KMS-11 (cell line): ENCODE results near the gene MVB12B.

Source experiments
- H2AFZ ChIP-seq: fragments of 200-600 bp; sonication (generic); 2 replicates; pipeline ENCODE4 v1.6.1; 2016; ENCODE audit warnings: antibody characterized with exemption, mixed run types, low read depth
- H3K27ac ChIP-seq: fragments of 200-600 bp; sonication (generic); 2 replicates; pipeline ENCODE4 v1.6.1; 2016; ENCODE audit warnings: mild to moderate bottlenecking, mixed run types
- H3K27me3 ChIP-seq: fragments of 200-600 bp; sonication (generic); 2 replicates; pipeline ENCODE4 v1.6.1; 2017; ENCODE audit warnings: mild to moderate bottlenecking, low read depth, mixed run types, moderate library complexity; ENCODE audit not compliant: insufficient read depth
- H3K36me3 ChIP-seq: fragments of 200-600 bp; sonication (generic); 2 replicates; pipeline ENCODE4 v1.6.1; 2017; ENCODE audit warnings: mild to moderate bottlenecking, mixed run types; ENCODE audit not compliant: insufficient read depth
- H3K4me1 ChIP-seq: fragments of 200-600 bp; sonication (generic); 2 replicates; pipeline ENCODE4 v1.6.1; 2016; ENCODE audit warnings: mild to moderate bottlenecking, low read depth, mixed run types; ENCODE audit not compliant: poor library complexity, severe bottlenecking
- H3K4me2 ChIP-seq: fragments of 200-600 bp; sonication (generic); 2 replicates; pipeline ENCODE4 v1.7.0; 2016; ENCODE audit warnings: mild to moderate bottlenecking, mixed run types
- H3K4me3 ChIP-seq: fragments of 200-600 bp; sonication (generic); IDR thresholded peaks from 2 replicates; pipeline ENCODE4 v1.6.1; 2017; ENCODE audit warnings: low read depth, low read length, mixed read lengths; ENCODE audit not compliant: insufficient read depth
- H3K79me2 ChIP-seq: fragments of 200-600 bp; sonication (generic); 2 replicates; pipeline ENCODE4 v1.6.1; 2016; ENCODE audit warnings: low read depth, mixed run types; ENCODE audit not compliant: insufficient read depth
- H3K9ac ChIP-seq: fragments of 200-600 bp; sonication (generic); 2 replicates; pipeline ENCODE4 v1.6.1; 2016; ENCODE audit warnings: mild to moderate bottlenecking, mixed run types
- H4K20me1 ChIP-seq: fragments of 200-600 bp; sonication (generic); 2 replicates; pipeline ENCODE4 v1.6.1; 2016; ENCODE audit warnings: mild to moderate bottlenecking, mixed run types; ENCODE audit not compliant: insufficient read depth
- TF ChIP-seq, protein P1 (sequence below): fragments of 200-600 bp; sonication (generic); conservative IDR thresholded peaks from 2 replicates; pipeline ENCODE4 v1.6.1; 2017; ENCODE audit warnings: low read depth, mild to moderate bottlenecking, antibody characterized with exemption, low read length, moderate library complexity, mixed read lengths

The MVB12B gene

DNA sequence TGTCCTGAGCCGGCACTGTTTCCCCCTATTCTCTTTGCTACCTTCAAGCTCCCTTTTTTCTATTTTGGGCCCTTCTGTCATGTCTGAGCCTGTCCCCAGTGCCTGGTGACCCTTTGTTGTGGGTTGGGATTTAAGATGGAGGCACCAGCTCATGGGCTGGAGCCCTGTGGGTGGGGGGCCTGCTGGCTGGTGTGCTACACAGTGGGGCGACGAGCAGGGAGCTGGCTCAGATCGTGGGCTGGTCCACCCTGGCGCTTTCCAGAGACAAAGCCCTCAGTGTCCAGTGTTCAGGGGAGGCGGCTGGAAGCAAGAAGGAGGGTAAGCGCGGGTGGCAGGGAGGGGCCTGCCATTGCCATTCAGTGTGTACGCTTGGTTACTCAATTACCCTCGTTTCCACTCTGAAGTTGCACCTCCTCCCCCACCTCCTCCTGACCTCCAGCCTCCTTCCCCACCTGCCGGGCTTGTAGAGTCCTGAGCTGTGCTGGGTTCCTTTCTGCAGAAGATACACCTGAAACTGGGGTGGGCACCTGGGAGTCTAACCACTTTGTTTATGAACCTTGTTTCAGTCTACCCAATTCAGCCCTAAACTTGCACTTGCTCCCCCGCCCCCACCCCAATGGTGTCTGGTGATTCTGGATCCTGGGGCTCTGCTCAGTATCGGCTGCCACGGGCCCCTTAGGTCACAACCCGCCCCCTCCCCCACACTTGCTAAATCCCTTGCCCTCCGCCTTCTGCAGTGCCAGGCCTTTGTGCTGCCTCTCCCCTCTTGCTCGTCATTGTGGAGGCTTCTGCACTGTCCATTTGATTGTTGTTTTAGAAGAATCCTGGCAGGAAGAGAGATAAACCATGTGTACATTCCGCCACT, 49.9 kb downstream of the MVB12B start:
- TF ChIP-seq, protein P1, sequence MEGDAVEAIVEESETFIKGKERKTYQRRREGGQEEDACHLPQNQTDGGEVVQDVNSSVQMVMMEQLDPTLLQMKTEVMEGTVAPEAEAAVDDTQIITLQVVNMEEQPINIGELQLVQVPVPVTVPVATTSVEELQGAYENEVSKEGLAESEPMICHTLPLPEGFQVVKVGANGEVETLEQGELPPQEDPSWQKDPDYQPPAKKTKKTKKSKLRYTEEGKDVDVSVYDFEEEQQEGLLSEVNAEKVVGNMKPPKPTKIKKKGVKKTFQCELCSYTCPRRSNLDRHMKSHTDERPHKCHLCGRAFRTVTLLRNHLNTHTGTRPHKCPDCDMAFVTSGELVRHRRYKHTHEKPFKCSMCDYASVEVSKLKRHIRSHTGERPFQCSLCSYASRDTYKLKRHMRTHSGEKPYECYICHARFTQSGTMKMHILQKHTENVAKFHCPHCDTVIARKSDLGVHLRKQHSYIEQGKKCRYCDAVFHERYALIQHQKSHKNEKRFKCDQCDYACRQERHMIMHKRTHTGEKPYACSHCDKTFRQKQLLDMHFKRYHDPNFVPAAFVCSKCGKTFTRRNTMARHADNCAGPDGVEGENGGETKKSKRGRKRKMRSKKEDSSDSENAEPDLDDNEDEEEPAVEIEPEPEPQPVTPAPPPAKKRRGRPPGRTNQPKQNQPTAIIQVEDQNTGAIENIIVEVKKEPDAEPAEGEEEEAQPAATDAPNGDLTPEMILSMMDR: no peak
- no peak overlapping the region for H3K9ac ChIP-seq

DNA sequence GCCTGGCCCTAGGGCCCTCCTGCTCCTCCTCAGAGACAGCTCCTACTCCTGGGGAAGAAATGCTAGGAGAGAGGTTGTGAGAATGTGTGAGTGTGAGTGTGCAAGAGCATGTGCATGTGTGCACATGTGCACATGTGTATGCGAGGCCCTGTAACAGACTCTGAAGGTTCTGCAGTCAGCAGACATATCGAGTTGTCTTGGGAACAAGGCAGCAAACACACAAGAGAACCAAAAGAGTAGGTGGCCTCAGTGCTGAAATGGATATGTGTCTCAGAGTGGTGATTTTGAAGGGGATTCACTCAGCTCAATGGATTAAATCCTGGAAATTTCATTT, 50.5 kb downstream of the MVB12B start:
- Histone ChIP-seq H3K27me3 (no peaks in the 10 kb centered on the region), H4K20me1 (no peaks in the 10 kb centered on the region), H3K9ac (no peak overlapping the region), H2AFZ (no peak overlapping the region), H3K4me3 (no peak overlapping the region), H3K36me3 (no peaks in the 10 kb centered on the region), H3K79me2 (no peaks in the 10 kb centered on the region), H3K4me2 (no peak overlapping the region; the same call in 1 of the 2 replicates), H3K27ac (no peak overlapping the region), H3K4me1 (peaks cover 13% of the 10 kb centered on the region)
- TF ChIP-seq, protein P1: no peak

More for the DNA sequence above, 49.9 kb downstream of the MVB12B start:
- no peak overlapping the region for H3K27ac ChIP-seq
- peaks cover 13% of the 10 kb centered on the region for H3K4me1 ChIP-seq
- no peak overlapping the region; the same call in 1 of the 2 replicates for H3K4me2 ChIP-seq
- no peaks in the 10 kb centered on the region for H3K36me3 ChIP-seq
- H2AFZ ChIP-seq: no peak overlapping the region
- H3K4me3 ChIP-seq: no peak overlapping the region
- no peaks in the 10 kb centered on the region for H4K20me1 ChIP-seq
- H3K79me2 ChIP-seq: no peaks in the 10 kb centered on the region
- H3K27me3 ChIP-seq: no peaks in the 10 kb centered on the region

DNA sequence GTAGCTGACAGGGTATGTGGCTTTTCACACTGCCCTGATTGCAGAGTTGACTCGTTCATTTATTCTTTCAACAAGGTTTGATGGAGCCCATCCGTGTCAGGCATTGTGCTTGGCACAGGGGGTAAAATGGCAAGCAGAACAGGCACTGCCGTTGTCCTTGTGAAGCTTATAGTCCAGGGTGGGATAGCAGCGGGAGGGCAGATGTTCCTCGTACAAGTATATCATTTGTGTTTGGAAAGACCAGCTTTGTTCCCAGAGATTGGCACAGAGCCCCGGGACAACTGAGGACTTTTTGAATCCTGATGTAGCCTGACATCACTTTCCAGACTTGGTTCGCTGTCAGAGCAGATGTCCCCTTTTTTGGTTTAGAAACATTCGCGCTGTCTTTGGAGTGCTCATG, 50.9 kb downstream of the MVB12B start:
- Histone ChIP-seq H3K4me1 (peaks cover 13% of the 10 kb centered on the region), H3K36me3 (no peaks in the 10 kb centered on the region), H3K79me2 (no peaks in the 10 kb centered on the region), H3K9ac (no peak overlapping the region), H4K20me1 (no peaks in the 10 kb centered on the region), H3K27ac (no peak overlapping the region), H2AFZ (no peak overlapping the region), H3K27me3 (no peaks in the 10 kb centered on the region), H3K4me3 (no peak overlapping the region), H3K4me2 (no peak overlapping the region)
- TF ChIP-seq, protein P1: no peak

DNA sequence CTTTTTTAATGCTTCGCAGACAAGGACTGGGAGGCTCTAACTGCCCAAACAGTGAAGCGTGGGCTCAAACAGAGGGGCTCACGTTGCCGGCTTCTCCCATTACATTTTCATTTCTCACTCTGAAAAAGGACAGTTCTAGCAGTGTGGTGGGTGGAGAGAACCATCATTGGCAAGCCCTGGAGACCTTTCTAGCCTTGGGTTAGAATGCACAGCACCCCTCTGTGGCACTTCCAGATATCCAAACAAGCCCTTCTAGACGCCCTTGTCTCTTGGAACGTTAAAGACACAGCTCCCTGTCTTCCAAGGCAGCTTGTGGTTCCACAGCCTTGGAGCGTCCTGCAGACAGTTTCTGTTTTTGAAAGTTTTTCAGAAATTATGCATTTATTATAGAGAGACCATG, 52.1 kb downstream of the MVB12B start:
- H3K9ac ChIP-seq: no peak overlapping the region
- H3K27ac ChIP-seq: no peak overlapping the region
- H3K4me2 ChIP-seq: no peak overlapping the region
- H3K4me1 ChIP-seq: peaks cover 13% of the 10 kb centered on the region
- no peak overlapping the region for H2AFZ ChIP-seq
- TF ChIP-seq, protein P1: no peak
- no peaks in the 10 kb centered on the region for H3K27me3 ChIP-seq
- no peaks in the 10 kb centered on the region for H4K20me1 ChIP-seq
- no peaks in the 10 kb centered on the region for H3K36me3 ChIP-seq
- H3K79me2 ChIP-seq: no peaks in the 10 kb centered on the region
- no peak overlapping the region for H3K4me3 ChIP-seq
